HG03097 (cell line): ENCODE measurements around the gene PARD6G.
"Not testable (repeated sequence)": the region's sequence is repeated elsewhere in the genome, so short reads cannot be mapped to it uniquely, and the experiment has no call there.

Experiments
- ATAC-seq: cut with Tn5 transposase; IDR thresholded peaks from one replicate; pipeline ENCODE4 v1.9.1; 2021; ENCODE audit not compliant: unreplicated experiment, low FRiP score

Gene PARD6G

GRCh38 chr18:80176334-80177073, 70.8 kb downstream of the PARD6G start:
- ATAC-seq = no peak

DNA sequence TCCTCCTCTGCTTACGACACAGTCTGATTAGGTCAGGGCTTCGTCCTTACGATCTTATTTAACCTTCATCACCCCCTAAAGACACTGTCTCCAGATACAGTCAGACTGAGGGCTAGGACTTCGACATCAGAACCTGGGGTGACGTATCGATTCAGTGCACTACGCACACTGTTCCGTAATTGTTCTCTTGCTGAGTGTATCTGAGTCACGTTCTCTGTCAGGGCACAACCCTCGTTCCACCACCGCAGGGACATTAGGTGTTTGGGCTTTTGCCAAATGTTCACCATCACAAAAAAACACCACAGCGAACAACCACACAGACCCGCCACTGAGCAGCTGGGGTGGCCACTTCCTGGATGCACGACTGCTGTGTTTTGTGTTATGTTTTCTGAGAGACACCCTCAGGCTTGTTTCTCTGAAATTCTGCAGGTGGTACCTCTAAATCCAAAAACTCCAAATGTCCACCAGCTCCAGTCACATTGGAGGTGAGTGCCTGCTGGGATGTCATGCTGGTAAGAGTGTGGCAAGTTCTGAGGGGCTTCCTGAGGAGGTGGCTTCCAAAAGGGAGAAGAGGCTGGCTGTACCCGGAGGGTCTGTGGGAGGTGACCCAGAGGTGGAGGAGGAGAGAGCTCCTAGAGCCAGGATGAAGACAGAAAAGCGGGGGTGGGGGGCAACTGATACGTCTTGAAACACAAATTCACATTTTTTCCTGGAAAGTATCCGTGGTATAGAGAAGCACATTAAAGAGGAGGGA, 71.7 kb downstream of the PARD6G start:
- ATAC-seq = no peak

GRCh38 chr18:80173060-80173459, 74.3 kb downstream of the PARD6G start:
- no peak for ATAC-seq

GRCh38 chr18:80172056-80172455, 75.3 kb downstream of the PARD6G start:
- ATAC-seq = no peak

GRCh38 chr18:80171054-80171872, 76.1 kb downstream of the PARD6G start:
- ATAC-seq = no peak

DNA sequence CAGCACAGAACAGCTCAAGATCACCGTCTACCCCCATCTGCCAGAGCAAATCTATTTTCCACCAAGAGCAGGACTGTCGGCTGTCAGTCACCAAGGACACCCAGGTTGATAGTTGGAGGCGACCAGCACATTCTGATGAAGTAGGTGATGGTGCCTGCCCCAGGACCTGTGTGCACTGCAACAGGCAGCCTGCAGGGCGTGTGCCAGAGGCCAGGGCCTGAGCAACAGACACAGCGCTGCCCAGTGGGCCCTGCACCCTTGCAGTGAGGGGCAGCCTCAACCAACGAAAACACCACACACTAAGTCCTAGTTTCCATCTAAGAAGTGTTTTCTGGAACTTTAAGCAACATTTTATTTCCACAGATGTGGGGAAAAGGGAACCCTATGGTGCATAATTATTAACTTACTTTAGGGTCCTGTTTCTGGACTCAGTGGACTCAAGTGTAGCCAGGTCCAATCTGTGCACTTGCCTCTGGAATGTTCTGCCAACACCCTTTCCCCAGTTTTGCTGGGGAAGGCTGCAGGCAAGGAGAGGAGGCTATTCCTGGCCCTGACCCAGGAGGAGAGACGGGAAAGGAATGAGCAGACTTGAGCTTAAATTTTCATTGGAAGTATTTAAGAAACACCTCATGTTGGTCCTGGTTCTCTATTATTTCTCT, 76.8 kb downstream of the PARD6G start:
- ATAC-seq = no peak

DNA sequence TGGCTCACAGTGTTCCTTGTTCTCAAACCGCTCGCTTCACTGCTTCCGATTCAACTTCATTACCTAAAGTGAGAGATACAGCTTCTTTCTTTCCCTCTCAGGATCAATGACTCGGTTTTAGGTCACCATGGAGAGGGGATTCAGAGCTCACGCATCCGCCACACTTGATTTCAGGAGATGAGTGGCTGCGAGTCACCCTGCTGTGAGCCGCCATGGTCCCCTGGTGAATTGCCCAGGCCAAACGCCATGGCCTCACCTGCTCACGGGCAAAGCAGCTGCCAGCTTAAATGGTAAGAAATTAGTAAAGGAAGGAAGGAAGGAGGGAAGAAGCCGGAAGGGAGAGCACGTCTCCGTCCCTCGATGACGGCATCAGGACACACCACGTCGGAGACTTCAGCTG, 77.7 kb downstream of the PARD6G start:
- no peak for ATAC-seq

DNA sequence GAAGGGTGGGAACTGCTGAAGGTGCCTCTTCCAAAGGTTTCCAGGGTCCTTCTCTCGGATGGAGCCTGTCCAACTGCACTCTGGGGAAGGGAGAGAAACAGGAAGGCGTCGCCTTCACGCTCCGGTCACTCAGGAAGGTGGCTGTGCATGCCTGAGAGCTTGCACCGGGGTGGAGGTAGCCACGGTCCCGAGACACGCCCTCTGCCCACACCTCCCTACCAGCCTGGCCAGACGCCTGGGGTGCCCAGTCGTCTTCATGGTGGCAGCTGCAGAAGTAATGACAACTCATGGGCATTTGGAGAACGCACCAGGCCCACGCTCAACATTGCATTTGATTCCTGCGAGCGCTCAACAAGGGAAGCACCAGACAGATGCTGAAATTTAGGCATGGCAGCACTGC, 78.3 kb downstream of the PARD6G start:
- no peak for ATAC-seq

DNA sequence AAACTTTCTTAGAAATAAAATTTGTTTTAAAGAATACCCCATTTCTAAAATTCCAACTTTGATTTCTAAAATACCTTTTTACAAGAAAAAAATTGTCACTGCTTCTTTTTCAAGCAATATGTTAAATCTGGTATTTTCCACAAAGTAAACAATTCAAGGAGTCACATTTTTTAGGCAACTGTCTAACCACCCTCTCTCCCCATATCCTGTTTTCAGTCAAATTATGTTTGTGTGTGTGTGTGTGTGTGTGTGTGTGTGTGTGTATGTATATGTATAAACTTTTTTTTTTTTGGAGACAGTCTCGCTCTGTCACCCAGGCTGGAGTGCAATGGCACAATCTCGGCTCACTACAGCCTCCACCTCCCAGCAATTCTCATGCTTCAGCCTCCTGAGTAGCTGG, 79.0 kb downstream of the PARD6G start:
- no peak for ATAC-seq

DNA sequence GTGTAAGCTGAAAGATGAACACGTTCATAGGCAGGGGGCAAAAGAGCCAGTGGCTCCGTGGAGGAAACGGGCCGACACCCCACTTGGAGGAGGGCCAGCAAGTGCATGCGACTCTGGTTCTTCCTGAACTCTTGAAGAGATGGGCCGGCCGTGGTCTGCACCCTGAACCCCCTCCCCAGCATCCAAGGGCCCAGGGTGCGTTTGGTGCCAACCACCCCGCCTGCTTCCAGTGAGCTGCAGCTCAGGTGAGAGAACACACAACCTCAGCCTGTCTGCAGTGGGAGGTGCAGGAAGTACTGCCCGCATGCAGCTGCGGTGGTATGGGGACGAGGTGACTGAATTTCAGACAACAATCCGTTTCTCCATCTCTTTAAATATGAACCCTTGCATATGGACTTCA, 79.4 kb downstream of the PARD6G start:
- no peak for ATAC-seq

DNA sequence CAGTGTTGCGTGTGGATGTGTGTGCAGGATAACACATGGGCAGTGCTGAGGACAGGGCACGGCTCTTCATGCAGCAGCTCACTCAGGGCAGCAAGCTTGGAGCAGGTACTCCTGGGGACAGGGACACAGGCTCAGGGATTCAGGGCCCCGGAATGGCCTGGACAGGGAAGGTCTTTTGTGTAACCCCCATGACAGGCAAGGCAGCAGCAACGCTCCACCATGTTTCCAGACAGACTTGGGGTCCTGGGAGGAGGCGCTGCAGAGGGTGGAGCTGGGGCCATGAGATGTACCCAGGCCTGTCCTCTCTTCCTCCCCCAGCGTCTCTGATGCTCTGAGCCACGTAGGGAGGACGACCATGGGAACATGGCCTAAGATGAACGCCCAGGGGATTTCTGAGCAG, 80.0 kb downstream of the PARD6G start:
- ATAC-seq = no peak

DNA sequence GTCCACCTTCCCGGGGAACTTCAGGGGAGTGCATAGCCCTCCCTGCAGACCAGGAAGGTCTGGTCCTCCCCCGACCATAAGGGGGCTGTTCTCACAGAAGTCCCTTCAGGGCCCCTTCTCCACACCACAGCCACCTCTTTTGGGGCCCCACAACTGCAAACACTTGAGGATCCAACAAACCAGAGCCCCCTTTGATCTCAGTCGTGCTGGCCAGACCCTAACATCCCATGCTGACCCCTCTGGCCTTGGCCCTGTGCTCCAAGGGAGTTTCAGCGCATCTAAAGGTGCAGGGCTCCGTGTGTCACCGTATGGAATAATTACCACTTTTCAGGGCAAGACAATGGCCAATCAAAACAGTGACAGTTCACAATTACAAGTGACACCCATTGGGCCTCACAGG, 80.6 kb downstream of the PARD6G start:
- ATAC-seq = no peak

- ATAC-seq = no peak
These were observed 81.1 kb downstream of the PARD6G start for GRCh38 chr18:80166240-80166639.

DNA sequence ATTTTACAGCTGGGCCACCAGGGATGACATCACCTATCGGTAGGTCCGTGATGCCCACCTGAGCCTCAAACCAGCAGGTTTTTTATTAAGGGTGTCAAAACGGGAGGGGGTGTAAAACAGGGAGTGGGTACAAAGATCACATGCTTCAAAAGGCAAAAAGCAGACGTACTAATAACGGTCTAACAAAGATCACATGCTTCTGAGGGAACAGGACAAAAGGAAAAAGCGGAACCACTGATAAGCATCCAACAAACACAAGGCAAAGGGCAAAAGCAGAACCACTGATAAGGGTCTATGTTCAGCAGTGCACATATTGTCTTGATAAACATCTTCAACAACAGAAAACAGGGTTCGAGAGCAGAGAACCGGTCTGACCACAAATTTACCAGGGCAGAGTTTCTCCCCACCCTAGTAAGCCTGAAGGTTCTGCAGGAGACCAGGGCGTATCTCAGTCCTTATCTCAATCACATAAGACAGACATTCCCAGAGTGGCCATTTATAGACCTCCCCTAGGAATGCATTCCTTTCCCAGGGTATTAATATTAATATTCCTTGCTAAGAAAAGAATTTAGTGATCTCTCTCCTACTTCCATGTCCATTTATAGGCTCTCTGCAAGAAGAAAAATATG, 82.5 kb downstream of the PARD6G start:
- ATAC-seq = not testable (repeated sequence)

- ATAC-seq = no peak
These were observed 84.1 kb downstream of the PARD6G start for GRCh38 chr18:80163183-80163582.

DNA sequence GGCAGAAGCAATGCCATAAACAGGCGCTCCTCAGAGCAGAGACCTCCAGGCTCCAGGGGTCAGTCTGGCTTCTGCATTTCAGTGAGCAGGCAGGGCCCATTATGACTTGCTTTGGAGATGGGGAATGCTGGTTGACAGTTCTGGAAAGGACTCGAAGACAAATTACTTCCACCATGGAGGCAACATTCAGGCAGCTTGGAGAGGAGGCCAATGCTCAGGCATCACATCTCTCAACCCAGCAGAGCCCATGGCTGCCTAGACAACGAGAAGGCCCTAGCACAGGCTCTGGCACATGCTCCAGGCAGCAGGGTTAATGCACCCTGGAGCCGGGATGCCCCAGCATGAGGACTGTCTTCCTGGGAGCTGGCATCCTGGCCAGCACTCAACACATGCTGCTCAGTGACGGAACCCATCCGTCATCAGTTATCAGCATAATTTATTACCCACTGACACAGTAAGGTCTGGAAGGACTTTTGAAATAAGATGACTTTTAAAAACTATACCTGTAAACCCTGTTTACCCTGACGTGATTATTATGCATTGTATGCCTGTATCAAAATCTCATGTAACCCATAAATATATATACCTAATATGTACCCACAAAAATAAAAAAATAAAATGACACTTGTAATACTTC, 85.4 kb downstream of the PARD6G start:
- no peak for ATAC-seq

DNA sequence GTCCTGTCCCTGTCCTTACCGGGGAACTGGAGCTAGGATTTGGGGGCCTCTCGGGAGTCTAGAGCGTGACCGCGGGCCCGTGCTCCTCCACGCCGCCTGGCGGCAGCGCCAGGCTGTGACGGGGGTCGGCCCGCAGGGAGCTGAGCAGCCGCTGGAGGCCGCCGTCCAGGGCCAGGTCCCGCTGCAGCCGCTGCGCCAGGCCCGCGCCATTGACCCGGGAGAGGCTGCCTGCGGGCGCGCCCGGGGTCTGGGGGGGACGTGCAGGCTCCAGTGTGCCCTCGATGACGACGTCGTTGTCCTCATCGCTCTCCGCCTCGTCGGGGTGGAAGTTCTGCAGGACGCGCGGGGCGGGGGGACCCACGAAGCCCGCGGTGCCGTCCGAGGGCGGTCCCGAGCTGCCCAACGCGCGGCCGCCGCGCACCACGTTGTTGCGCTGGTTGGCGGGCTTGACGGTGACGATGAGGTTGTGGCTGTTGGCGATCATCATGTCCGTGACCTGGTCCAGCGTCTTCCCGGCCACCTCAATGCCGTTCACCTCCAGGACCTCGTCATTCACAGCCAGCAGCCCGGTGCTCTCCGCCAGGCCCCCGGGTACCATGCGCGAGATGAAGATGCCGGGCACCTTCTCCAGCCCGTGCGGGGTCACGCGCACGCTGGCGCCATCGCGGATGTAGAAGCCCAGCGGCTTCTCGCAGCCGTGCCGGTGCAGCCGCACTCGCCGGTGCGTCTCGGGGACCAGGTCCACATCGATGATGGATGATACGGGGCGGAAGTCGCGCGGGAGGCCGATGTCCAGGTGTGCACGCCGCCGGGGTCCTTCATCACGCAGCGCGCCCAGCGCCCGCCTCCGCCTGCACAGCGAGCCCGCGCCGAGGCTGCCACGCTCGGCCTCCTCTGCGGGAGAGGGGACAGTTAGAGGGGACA, 87.3 kb downstream of the PARD6G start:
- no peak for ATAC-seq

GRCh38 chr18:80158365-80158764, 88.9 kb downstream of the PARD6G start:
- ATAC-seq = no peak
